Measurements from ENCODE around the gene ARID1A.
"Not testable (repeated sequence)": the region's sequence is repeated elsewhere in the genome, so short reads cannot be mapped to it uniquely, and the experiment has no call there.

Gene ARID1A

GRCh38 chr1:26697978-26698849 is 2.4 kb downstream of the ARID1A start:
- peak; percentile 24 for DNase-seq (ENCODE audit: low read depth)

GRCh38 chr1:26700711-26701110 is 4.9 kb downstream of the ARID1A start:
- DNase-seq (ENCODE audit: low read depth) = no peak

GRCh38 chr1:26701266-26701994 is 5.6 kb downstream of the ARID1A start:
- no peak for DNase-seq (ENCODE audit: low read depth)

- no peak for DNase-seq (ENCODE audit: low read depth)
Observed at GRCh38 chr1:26701995-26702679, 6.3 kb downstream of the ARID1A start.

GRCh38 chr1:26702680-26703038 is 6.8 kb downstream of the ARID1A start:
- no peak for DNase-seq (ENCODE audit: low read depth)

GRCh38 chr1:26703478-26703877 is 7.7 kb downstream of the ARID1A start:
- DNase-seq (ENCODE audit: low read depth) = no peak

GRCh38 chr1:26704629-26705028 is 8.8 kb downstream of the ARID1A start:
- no peak for DNase-seq (ENCODE audit: low read depth)

- DNase-seq (ENCODE audit: low read depth) = not testable (repeated sequence)
Observed at GRCh38 chr1:26705227-26705626, 9.4 kb downstream of the ARID1A start.

- no peak for DNase-seq (ENCODE audit: low read depth)
Observed at GRCh38 chr1:26705788-26706311, 10.0 kb downstream of the ARID1A start.

- DNase-seq (ENCODE audit: low read depth) = no peak
Observed at GRCh38 chr1:26706315-26706714, 10.5 kb downstream of the ARID1A start.

GRCh38 chr1:26710811-26711210 is 15.0 kb downstream of the ARID1A start:
- DNase-seq (ENCODE audit: low read depth) = no peak

- DNase-seq (ENCODE audit: low read depth) = no peak
Observed at GRCh38 chr1:26711777-26712176, 16.0 kb downstream of the ARID1A start.

GRCh38 chr1:26717017-26717491 is 21.2 kb downstream of the ARID1A start:
- DNase-seq (ENCODE audit: low read depth) = no peak

GRCh38 chr1:26719205-26719604 is 23.4 kb downstream of the ARID1A start:
- no peak for DNase-seq (ENCODE audit: low read depth)

- DNase-seq (ENCODE audit: low read depth) = no peak
Observed at GRCh38 chr1:26721669-26722355, 26.0 kb downstream of the ARID1A start.

GRCh38 chr1:26723013-26723991 is 27.5 kb downstream of the ARID1A start:
- DNase-seq (ENCODE audit: low read depth) = peak; percentile 30

GRCh38 chr1:26724118-26724517 is 28.3 kb downstream of the ARID1A start:
- DNase-seq (ENCODE audit: low read depth) = no peak

GRCh38 chr1:26724926-26725325 is 29.1 kb downstream of the ARID1A start:
- no peak for DNase-seq (ENCODE audit: low read depth)

GRCh38 chr1:26725904-26726303 is 30.1 kb downstream of the ARID1A start:
- not testable (repeated sequence) for DNase-seq (ENCODE audit: low read depth)

GRCh38 chr1:26726784-26727183 is 31.0 kb downstream of the ARID1A start:
- DNase-seq (ENCODE audit: low read depth) = no peak

Data from T follicular helper cell (primary cell).